ENCODE measurements around the gene TBC1D22A.

- TF ChIP-seq CTCF (IDR thresholded peaks at IDR 0.05), result no peak
- no peak for TF ChIP-seq POLR2A (IDR thresholded peaks at IDR 0.05)
Measured at GRCh38 chr22:47197773-47198500, 435.5 kb downstream of the TBC1D22A start.

Data from Peyer's patch (tissue), 4 donors.